K562 (cell line): ENCODE measurements around the gene SLC25A21. TPM values are rescaled to one million over a fixed set of nuclear protein-coding genes. Genes with fewer than 3 reads are reported as not detected.

ENCODE experiments used
- CBFA2T3 ChIP-seq: fragments of 450-650 bp; IDR thresholded peaks from 2 replicates; pipeline ENCODE4 v1.6.1; 2017
- CREB3L1 ChIP-seq: fragments of 450-650 bp; IDR thresholded peaks from 2 replicates; pipeline ENCODE4 v1.6.1; 2014; ENCODE audit warnings: low read depth, mild to moderate bottlenecking, moderate library complexity, borderline replicate concordance
- HDAC8 ChIP-seq: fragments of 450-650 bp; IDR thresholded peaks from 2 replicates; pipeline ENCODE4 v1.6.1; 2016; ENCODE audit warnings: mild to moderate bottlenecking, missing genetic modification characterization, moderate library complexity, missing compliant biosample characterization
- TRIM24 ChIP-seq, 2 experiments: fragments of 450-650 bp; IDR thresholded peaks; 2 replicates each; pipeline ENCODE4 v1.6.1; 2016
- polyA plus RNA-seq, 8 experiments: library from polyadenylated mRNA; depleted of rRNA in 4 of 8; stranded (reverse) in 5 of 8; unstranded in 3 of 8; fragments of >200 nt; fragmentation: Nextera tagmentation in 2 of 8; fragmentation: Illumina TruSeq in 1 of 8; extraction: Ambion mirVana in 2 of 8; extraction: Trizol in 1 of 8; gene quantifications; 2 replicates each; pipeline versions ENCODE4 v1.2.1 to v1.2.3, GENCODE V29; 2011 to 2014; ENCODE audit warnings: inconsistent platforms in 1 of 8, missing spikeins in 1 of 8
- total RNA-seq, 7 experiments: library from RNA; depleted of rRNA in 6 of 7; stranded (reverse); fragments of >200 nt in 6 of 7; fragmentation: Illumina TruSeq in 2 of 7; extraction: Trizol in 2 of 7; gene quantifications; 2 replicates each; pipeline versions ENCODE4 v1.2.1 to v1.2.3, GENCODE V29; 2011 to 2021; ENCODE audit warnings: low replicate concordance in 1 of 7
- TF ChIP-seq, protein P1 (sequence below), 2 experiments: IDR thresholded peaks; 2 replicates each; pipeline ENCODE4 v1.6.1; 2012; ENCODE audit warnings: improper control_type of control experiment in 2 of 2, low read depth in 2 of 2, low read length in 2 of 2, borderline replicate concordance in 1 of 2

The SLC25A21 gene
- total and polyA plus RNA-seq, 9 of the 15 experiments (the other 6 are each of a cell fraction or from before 2014, with no cell fraction given) = 15.2 to 46.7 (median 28.7) TPM

DNA sequence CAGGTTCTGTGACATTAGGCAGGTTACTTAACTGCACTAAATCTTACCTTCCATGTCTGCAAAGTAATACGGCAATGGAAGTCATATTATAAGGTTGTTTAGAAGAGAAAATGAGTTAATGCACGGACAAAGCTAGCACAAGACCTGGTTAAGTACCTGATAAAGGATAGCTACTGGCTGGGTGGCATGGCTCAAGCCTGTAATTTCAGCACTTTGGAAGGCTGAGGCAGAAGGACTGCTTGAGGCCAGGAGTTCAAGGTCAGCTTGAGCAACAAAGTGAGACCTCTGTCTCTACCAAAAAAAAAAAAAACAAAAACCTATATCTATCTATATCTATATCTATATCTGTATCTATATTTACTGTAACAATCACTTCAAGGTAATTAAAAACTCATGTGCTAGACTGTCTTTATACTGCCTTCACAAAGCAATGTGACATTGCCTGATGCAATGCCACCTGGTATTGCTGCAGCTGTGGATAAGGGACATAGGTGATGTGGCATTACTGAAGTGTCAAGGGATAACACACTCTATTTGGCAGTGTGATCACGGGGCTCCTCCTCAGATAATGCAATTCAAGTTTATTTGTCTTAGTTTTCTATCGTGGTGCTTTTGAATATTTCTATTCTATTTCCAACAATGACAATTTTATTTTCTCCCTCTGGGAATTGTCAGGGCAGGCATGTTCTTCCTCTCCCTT, 403.6 kb downstream of the SLC25A21 start (continued):
- TF ChIP-seq CREB3L1 = peak; percentile 55; the same call in 1 of the 2 replicates
- peak; percentile 28 for TF ChIP-seq CBFA2T3
- TF ChIP-seq HDAC8 (tag) = no peak
- peak; percentile 47 to 50; a peak in 2 of 4 replicates for TF ChIP-seq TRIM24 (IDR thresholded peaks at IDR 0.05)
- TF ChIP-seq, protein P1, sequence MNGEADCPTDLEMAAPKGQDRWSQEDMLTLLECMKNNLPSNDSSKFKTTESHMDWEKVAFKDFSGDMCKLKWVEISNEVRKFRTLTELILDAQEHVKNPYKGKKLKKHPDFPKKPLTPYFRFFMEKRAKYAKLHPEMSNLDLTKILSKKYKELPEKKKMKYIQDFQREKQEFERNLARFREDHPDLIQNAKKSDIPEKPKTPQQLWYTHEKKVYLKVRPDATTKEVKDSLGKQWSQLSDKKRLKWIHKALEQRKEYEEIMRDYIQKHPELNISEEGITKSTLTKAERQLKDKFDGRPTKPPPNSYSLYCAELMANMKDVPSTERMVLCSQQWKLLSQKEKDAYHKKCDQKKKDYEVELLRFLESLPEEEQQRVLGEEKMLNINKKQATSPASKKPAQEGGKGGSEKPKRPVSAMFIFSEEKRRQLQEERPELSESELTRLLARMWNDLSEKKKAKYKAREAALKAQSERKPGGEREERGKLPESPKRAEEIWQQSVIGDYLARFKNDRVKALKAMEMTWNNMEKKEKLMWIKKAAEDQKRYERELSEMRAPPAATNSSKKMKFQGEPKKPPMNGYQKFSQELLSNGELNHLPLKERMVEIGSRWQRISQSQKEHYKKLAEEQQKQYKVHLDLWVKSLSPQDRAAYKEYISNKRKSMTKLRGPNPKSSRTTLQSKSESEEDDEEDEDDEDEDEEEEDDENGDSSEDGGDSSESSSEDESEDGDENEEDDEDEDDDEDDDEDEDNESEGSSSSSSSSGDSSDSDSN (IDR thresholded peaks at IDR 0.05; ENCODE audit: borderline replicate concordance in 1 of 2, low read depth in 2 of 2, low read length in 2 of 2) = no peak
